GM12878 (cell line): ENCODE data around the gene HOXD13. TPM values are rescaled to one million over a fixed set of nuclear protein-coding genes. Genes with fewer than 3 reads are reported as not detected.
A peak's percentile ranks its signal among the peaks of the same experiment; 100 is the strongest.

ENCODE experiments used
- ATAC-seq: fragments of 200-7000 bp; cut with Tn5 transposase; 3 replicates; pipeline ENCODE4 v1.9.1; 2020; ENCODE audit warnings: mild to moderate bottlenecking, moderate library complexity
- BruUV-seq: library from RNA; stranded (reverse); fragments of 400-500 nt; replicated peaks from 2 replicates; lab custom pipeline; 2021; lab: Mats Ljungman, UMichigan
- CTCF ChIA-PET: fragments of 300-600 bp; sonication (Branson Sonifier 250); formaldehyde crosslinking; extraction: SDS; loops from one replicate; lab custom pipeline; 2021; ENCODE audit warnings: inconsistent platforms; lab: Yijun Ruan, JAX
- POLR2A ChIA-PET: fragments of 350-600 bp; formaldehyde crosslinking; extraction: SDS; loops from one replicate; lab custom pipeline; 2021; ENCODE audit warnings: inconsistent platforms; lab: Charles Lee
- RAD21 ChIA-PET: fragments of 300-600 bp; sonication (Branson Sonifier 250); formaldehyde crosslinking; loops from one replicate; lab custom pipeline; 2023; ENCODE audit warnings: antibody characterized with exemption; ENCODE audit not compliant: unreplicated experiment; lab: Charles Lee
- SMC1A ChIA-PET: fragments of 300-600 bp; sonication (Branson Sonifier 250); formaldehyde crosslinking; loops from one replicate; lab custom pipeline; 2023; ENCODE audit not compliant: unreplicated experiment, uncharacterized antibody; lab: Charles Lee
- DNase-seq: peaks from one replicate; pipeline ENCODE4 v3.0.0-alpha.2; 2011; ENCODE audit warnings: low read depth, low spot score
- FAIRE-seq: peaks from 3 replicates; lab custom pipeline; 2011; peaks lifted over from hg19 to GRCh38; lab: Jason Lieb, UNC
- H2AFZ ChIP-seq: 2 replicates; pipeline ENCODE4 v1.6.0; 2011; ENCODE audit warnings: low read depth, low read length, control low read depth; ENCODE audit not compliant: control insufficient read depth
- H3K27ac ChIP-seq: 2 replicates; pipeline ENCODE4 v1.5.1; 2011; ENCODE audit warnings: control low read depth; ENCODE audit not compliant: control insufficient read depth, insufficient read depth
- H3K27me3 ChIP-seq, 2 experiments: replicated peaks in 1 of 2; 2 replicates each; pipeline versions ENCODE4 v1.6.0 to v1.6.1; 2011; ENCODE audit warnings: low read length in 1 of 2; ENCODE audit not compliant: control insufficient read depth in 2 of 2, insufficient read depth in 2 of 2
- H3K36me3 ChIP-seq, 2 experiments: 2 replicates each; pipeline ENCODE4 v1.5.1; 2011; ENCODE audit warnings: low read length in 1 of 2; ENCODE audit not compliant: control insufficient read depth in 2 of 2, insufficient read depth in 2 of 2
- H3K4me1 ChIP-seq: 2 replicates; pipeline ENCODE4 v1.6.1; 2011; ENCODE audit warnings: mild to moderate bottlenecking, low read length, moderate library complexity, mixed read lengths; ENCODE audit not compliant: control insufficient read depth, insufficient read depth
- H3K4me2 ChIP-seq: 2 replicates; pipeline ENCODE4 v1.6.0; 2011; ENCODE audit warnings: control low read depth; ENCODE audit not compliant: control insufficient read depth, insufficient read depth
- H3K4me3 ChIP-seq: fragments of 200-600 bp; sonication (generic); 2 replicates; pipeline ENCODE4 v1.5.1; 2016
- H3K79me2 ChIP-seq: 2 replicates; pipeline ENCODE4 v1.6.0; 2011; ENCODE audit warnings: low read length; ENCODE audit not compliant: control insufficient read depth, insufficient read depth
- H3K9ac ChIP-seq: 2 replicates; pipeline ENCODE4 v1.8.0; 2011; ENCODE audit warnings: low read length, control low read depth, mixed read lengths; ENCODE audit not compliant: control insufficient read depth, insufficient read depth
- H3K9me3 ChIP-seq: replicated peaks from 3 replicates; pipeline ENCODE4 v1.5.1; 2011; ENCODE audit warnings: mild to moderate bottlenecking, low read length; ENCODE audit not compliant: control insufficient read depth, insufficient read depth
- H4K20me1 ChIP-seq: 2 replicates; pipeline ENCODE4 v1.6.0; 2011; ENCODE audit not compliant: control insufficient read depth, insufficient read depth
- BCL11A ChIP-seq: IDR thresholded peaks from 2 replicates; pipeline ENCODE4 v1.6.1; 2011; ENCODE audit warnings: low read depth, low read length
- GABPA ChIP-seq: IDR thresholded peaks from 2 replicates; pipeline ENCODE4 v1.6.1; 2014; ENCODE audit warnings: antibody characterized with exemption, low read depth, mild to moderate bottlenecking, inconsistent platforms
- GATAD2B ChIP-seq: fragments of 450-650 bp; conservative IDR thresholded peaks from 2 replicates; pipeline ENCODE4 v1.6.1; 2017; ENCODE audit warnings: low read depth, mild to moderate bottlenecking, moderate library complexity
- IRF5 ChIP-seq: fragments of 450-650 bp; IDR thresholded peaks from 2 replicates; pipeline ENCODE4 v1.6.1; 2017; ENCODE audit warnings: borderline replicate concordance
- KDM1A ChIP-seq: fragments of 200-600 bp; sonication (generic); IDR thresholded peaks from 2 replicates; pipeline ENCODE4 v1.6.1; 2016; ENCODE audit warnings: borderline replicate concordance
- MTA2 ChIP-seq: fragments of 450-650 bp; IDR thresholded peaks from 2 replicates; pipeline ENCODE4 v1.6.1; 2016; ENCODE audit warnings: low read depth, mild to moderate bottlenecking, moderate library complexity
- NFIC ChIP-seq: IDR thresholded peaks from 2 replicates; pipeline ENCODE4 v1.6.1; 2012; ENCODE audit warnings: low read depth, mild to moderate bottlenecking, inconsistent platforms, low read length, moderate library complexity
- NFYB ChIP-seq: IDR thresholded peaks from 2 replicates; pipeline ENCODE4 v1.6.1; 2011; ENCODE audit warnings: low read depth, mild to moderate bottlenecking, low read length, improper control_type of control experiment, moderate library complexity; ENCODE audit not compliant: insufficient read depth
- RUNX3 ChIP-seq: IDR thresholded peaks from 2 replicates; pipeline ENCODE4 v1.6.1; 2012; ENCODE audit warnings: low read length, inconsistent platforms
- SPI1 ChIP-seq: IDR thresholded peaks from 2 replicates; pipeline ENCODE4 v1.6.1; 2011; ENCODE audit warnings: low read depth, mild to moderate bottlenecking, low read length, moderate library complexity, borderline replicate concordance; ENCODE audit not compliant: insufficient read depth
- ZZZ3 ChIP-seq: IDR thresholded peaks from 2 replicates; pipeline ENCODE4 v1.6.1; 2011; ENCODE audit warnings: low read depth; ENCODE audit not compliant: control insufficient read depth, insufficient read length
- WGBS: methylation state at CpG from one replicate; pipeline ENCODE4 v1.1.6; 2016; ENCODE audit warnings: low lambda C conversion rate; ENCODE audit not compliant: insufficient replicate concordance, insufficient coverage; ENCODE audit errors: missing lambda C conversion rate; 5-methylcytosine and 5-hydroxymethylcytosine counted together
- in situ Hi-C: fragments of 300-500 bp; cut with MboI; formaldehyde crosslinking; loops from 9 replicates; pipeline ENCODE4 v1.14.3; 2018; ENCODE audit warnings: mixed read lengths
- intact Hi-C: fragments of 100-400 bp; cut with micrococcal nuclease; formaldehyde crosslinking; loops from one replicate; pipeline ENCODE4 v1.14.2; 2022; ENCODE audit not compliant: unreplicated experiment
- polyA plus RNA-seq, 11 experiments: library from polyadenylated mRNA; depleted of rRNA in 4 of 11; unstranded in 6 of 11; stranded (reverse) in 5 of 11; fragments of >200 nt; fragmentation: Nextera tagmentation in 4 of 11; fragmentation: Illumina TruSeq in 1 of 11; extraction: Ambion mirVana in 4 of 11; extraction: Trizol in 1 of 11; gene quantifications; 1 replicate in 1 of 11; 2 replicates in 10 of 11; pipeline versions ENCODE4 v1.2.1 to v1.2.3, GENCODE V29; 2011 to 2016; ENCODE audit warnings: inconsistent platforms in 2 of 11, missing spikeins in 2 of 11, low read depth in 1 of 11
- total RNA-seq, 4 experiments: library from RNA; depleted of rRNA in 3 of 4; stranded (reverse); fragments of >200 nt in 3 of 4; fragmentation: Illumina TruSeq in 1 of 4; extraction: Trizol in 1 of 4; gene quantifications; 2 replicates each; pipeline versions ENCODE4 v1.2.1 to v1.2.3, GENCODE V29; 2013 to 2021
- TF ChIP-seq, protein P1 (sequence below): IDR thresholded peaks from 2 replicates; pipeline ENCODE4 v1.6.1; 2011; ENCODE audit warnings: mild to moderate bottlenecking, low read depth, low read length, moderate library complexity; ENCODE audit not compliant: insufficient replicate concordance

The HOXD13 gene
- total and polyA plus RNA-seq, 10 of the 15 experiments (the other 5 are each of a cell fraction or from before 2014, with no cell fraction given), result not detected

DNA sequence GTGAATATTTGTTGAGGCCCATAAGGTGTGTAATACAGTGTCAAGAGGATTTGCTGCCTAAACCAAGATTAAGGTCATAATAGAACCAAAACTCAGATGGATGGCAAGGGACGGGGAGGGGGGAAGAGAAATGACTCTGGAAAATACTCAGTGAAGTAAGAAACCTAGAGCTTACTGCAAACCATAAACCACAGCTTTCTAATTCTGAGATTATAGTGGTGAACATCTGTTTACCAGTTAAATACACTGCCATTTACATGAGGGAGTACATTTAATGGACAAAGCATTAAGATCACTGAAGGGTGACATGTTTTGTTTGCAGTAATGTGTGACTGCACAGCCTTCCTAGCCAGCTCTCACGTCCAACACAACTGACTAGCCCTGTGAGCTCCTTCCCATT is 28.6 kb upstream of the HOXD13 start:
- Histone ChIP-seq H3K4me3 (no peak overlapping the region), H3K27ac (no peak overlapping the region), H3K4me2 (no peak overlapping the region), H4K20me1 (no peaks in the 10 kb centered on the region), H3K79me2 (no peaks in the 10 kb centered on the region), H3K27me3 (peaks cover 14 to 21% of the 10 kb centered on the region in 2 experiments), H3K9ac (no peak overlapping the region), H3K4me1 (no peaks in the 10 kb centered on the region), H2AFZ (no peak overlapping the region), H3K36me3 (no peaks in the 10 kb centered on the region)
- ChIA-PET RAD21 (no interaction called here), POLR2A (no interaction called here), CTCF (interaction anchor here (0.5 kb wide), 1 partner anchor 459 kb away, joined by 3 read pairs; no protein-coding TSS in a partner anchor)
- 0% methylated on average over 2 of the region's 2 CpGs for WGBS
- DNase-seq (no peak), FAIRE-seq (peak; percentile 89), ATAC-seq (no peak; the same call in 2 of the 3 replicates)
- in situ Hi-C loops, result no loop called here
- intact Hi-C loops, result no loop called here
- TF ChIP-seq NFIC (0 out of 2 replicates have a peak, but pooled peaks have one; percentile 21), RUNX3 (peak; percentile 71), BCL11A (no peak), NFYB (no peak)
- TF ChIP-seq, all 136 proteins: peak for 2
- no peaks in the 10 kb centered on the region; the same call in 2 of the 3 replicates for H3K9me3 ChIP-seq
- SMC1A ChIA-PET, result interaction anchor here (0.6 kb wide), 1 partner anchor 32 kb away, joined by 3 read pairs; no protein-coding TSS in a partner anchor
- BruUV-seq, result no TSS peak

DNA sequence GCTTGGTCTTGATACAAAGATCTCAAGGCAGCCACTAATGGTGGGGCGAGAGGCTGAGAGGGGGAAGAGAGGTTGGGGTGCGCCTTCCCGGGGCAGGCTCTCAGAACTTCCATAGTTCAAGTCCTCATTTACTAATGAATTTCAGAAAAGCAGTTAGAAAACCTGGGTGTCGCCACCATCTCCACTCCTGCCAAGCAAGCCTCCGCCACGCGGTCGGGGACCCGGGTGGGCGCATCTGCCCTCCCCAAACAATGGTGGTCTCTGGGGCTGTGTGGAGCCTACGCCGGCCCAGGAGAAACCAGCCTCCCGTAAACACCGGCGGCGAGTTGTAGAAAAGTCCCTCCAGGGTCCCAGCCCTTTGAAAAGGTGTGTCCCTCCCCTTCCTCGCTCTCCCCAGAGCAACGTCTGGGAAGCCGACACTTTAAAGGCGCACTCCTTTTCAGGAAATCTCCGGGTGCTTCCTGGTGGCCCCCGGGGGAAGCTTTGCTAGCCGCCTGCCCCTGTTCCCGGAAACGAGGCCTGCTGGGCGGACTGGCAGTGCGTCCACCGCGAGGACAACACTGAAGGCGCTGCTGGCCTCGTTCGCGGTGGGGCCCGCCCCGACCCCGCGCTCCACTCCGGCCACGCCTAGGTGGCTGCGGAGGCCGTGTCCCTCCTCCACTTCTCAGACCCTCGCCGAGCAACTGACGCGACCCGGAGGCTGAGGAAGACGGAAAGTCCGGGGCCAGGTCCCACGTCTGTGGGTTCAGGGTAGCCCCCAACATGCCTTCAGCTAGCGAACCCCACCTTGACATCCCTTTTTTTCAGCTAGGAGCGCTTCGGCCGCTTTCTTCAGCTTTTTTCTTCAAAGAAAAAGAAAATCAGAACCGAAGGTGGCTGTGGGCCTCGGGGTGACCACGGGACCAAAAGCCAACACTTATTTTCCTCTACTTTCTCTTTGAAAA is 25.6 kb upstream of the HOXD13 start:
- FAIRE-seq (no peak), DNase-seq (no peak), ATAC-seq (no peak)
- peaks cover 14 to 34% of the 10 kb centered on the region in 2 experiments for H3K27me3 ChIP-seq
- BruUV-seq, result no TSS peak
- H2AFZ ChIP-seq, result no peak overlapping the region
- H4K20me1 ChIP-seq, result no peaks in the 10 kb centered on the region
- no peak overlapping the region for H3K9ac ChIP-seq
- in situ Hi-C loops, result no loop called here
- no peak overlapping the region for H3K27ac ChIP-seq
- intact Hi-C loops, result no loop called here
- no peaks in the 10 kb centered on the region for H3K36me3 ChIP-seq
- H3K79me2 ChIP-seq, result no peaks in the 10 kb centered on the region
- ChIA-PET RAD21 (no interaction called here), POLR2A (no interaction called here), SMC1A (no interaction called here), CTCF (no interaction called here)
- WGBS, result 55% methylated on average over 47 of the region's 56 CpGs
- H3K4me2 ChIP-seq, result no peak overlapping the region
- no peaks in the 10 kb centered on the region; the same call in 1 of the 3 replicates for H3K9me3 ChIP-seq
- H3K4me3 ChIP-seq, result no peak overlapping the region
- H3K4me1 ChIP-seq, result no peaks in the 10 kb centered on the region; the same call in 1 of the 2 replicates
- TF ChIP-seq NFIC (no peak), KDM1A (no peak), SPI1 (no peak), GABPA (no peak), IRF5 (no peak), ZZZ3 (no peak), MTA2 (no peak), GATAD2B (no peak)
- TF ChIP-seq, protein P1, sequence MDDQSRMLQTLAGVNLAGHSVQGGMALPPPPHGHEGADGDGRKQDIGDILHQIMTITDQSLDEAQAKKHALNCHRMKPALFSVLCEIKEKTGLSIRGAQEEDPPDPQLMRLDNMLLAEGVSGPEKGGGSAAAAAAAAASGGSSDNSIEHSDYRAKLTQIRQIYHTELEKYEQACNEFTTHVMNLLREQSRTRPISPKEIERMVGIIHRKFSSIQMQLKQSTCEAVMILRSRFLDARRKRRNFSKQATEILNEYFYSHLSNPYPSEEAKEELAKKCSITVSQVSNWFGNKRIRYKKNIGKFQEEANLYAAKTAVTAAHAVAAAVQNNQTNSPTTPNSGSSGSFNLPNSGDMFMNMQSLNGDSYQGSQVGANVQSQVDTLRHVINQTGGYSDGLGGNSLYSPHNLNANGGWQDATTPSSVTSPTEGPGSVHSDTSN, result no peak
